ENCODE data around the gene OR13J1.

OR13J1 gene

DNA sequence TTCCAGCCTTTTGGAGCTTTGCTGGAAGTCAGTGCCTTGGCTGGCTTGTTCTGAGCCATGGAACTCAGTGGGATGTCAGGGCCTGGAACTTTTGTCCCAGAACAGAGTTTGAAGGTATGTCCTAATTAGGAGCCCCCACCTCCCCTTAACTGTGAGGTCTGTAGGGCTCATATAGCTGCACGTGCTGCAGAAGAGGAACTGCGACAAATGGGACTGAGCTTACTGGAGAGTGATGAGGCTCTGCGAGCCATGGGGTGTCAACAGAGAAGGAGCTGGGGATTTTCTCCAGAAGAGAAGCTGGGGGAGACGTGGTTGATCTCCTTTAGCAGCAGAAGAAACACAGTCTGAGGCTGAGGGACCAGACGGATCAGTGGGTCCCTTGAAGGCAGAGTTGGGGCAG is 30.3 kb downstream of the OR13J1 start:
- no peaks in the 10 kb centered on the region for H3K9me3 Mint-ChIP-seq
- no peak overlapping the region for H3K4me3 Mint-ChIP-seq
- no peak for DNase-seq
- peaks cover 10% of the 10 kb centered on the region for H3K4me1 Mint-ChIP-seq (ENCODE audit: low read depth)
- no peak overlapping the region for H3K27ac Mint-ChIP-seq
- H3K27me3 Mint-ChIP-seq: no peaks in the 10 kb centered on the region
- H3K36me3 Mint-ChIP-seq (ENCODE audit: low read depth): no peaks in the 10 kb centered on the region

DNA sequence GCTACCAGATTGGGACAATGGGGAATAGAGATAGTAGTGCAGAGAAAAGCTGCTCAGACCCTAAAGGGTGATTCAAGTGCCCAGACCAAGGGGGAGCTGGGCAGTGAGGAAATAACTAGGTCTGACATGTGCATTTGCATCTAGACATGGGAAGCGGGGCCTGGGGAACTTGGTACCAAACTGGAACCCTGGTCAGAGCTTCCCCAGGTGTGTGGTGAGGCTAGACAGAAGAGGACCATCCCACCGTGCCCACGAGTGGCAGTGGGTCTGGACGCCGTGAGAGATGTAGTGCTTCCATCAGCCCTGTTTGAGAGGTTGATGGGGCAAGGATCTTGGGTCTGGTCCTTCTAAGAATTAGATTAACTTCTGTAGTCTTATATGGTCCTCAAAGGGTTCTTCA is 33.6 kb downstream of the OR13J1 start:
- no peak overlapping the region for H3K4me3 Mint-ChIP-seq

GRCh38 chr9:35835766-35836165 is 34.4 kb downstream of the OR13J1 start:
- Mint-ChIP-seq H3K27me3 (no peaks in the 10 kb centered on the region), H3K36me3 (ENCODE audit: low read depth) (no peaks in the 10 kb centered on the region)

More for the DNA sequence above, 33.6 kb downstream of the OR13J1 start:
- H3K27ac Mint-ChIP-seq: no peak overlapping the region
- peaks cover 2% of the 10 kb centered on the region for H3K4me1 Mint-ChIP-seq (ENCODE audit: low read depth)
- H3K27me3 Mint-ChIP-seq: no peaks in the 10 kb centered on the region
- no peaks in the 10 kb centered on the region for H3K36me3 Mint-ChIP-seq (ENCODE audit: low read depth)
- no peaks in the 10 kb centered on the region for H3K9me3 Mint-ChIP-seq
- no peak for DNase-seq

DNA sequence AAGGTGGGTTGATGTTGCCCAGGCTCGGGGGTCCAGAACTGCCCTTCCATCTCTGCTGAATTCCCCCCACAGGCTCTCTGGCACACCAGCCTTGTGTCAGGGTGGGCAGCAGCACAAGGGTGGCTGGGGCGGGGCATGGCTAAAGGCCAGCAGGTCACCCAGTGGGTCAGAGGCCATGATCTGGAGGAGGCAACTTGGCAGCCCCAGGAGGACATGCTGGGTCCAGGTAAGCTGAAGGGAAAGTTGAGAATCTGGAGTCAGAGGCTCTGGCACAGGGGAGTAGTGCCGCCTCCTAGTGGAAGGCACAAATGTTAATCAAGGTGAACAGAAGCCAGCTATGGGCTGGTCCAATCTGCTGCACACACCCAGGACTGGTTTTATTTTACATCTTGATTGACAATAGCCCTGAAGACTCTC is 35.0 kb downstream of the OR13J1 start:
- H3K4me3 Mint-ChIP-seq: no peak overlapping the region
- no peak overlapping the region for H3K27ac Mint-ChIP-seq
- H3K4me1 Mint-ChIP-seq (ENCODE audit: low read depth): peaks cover 4% of the 10 kb centered on the region
- no peaks in the 10 kb centered on the region for H3K36me3 Mint-ChIP-seq (ENCODE audit: low read depth)
- H3K27me3 Mint-ChIP-seq: no peaks in the 10 kb centered on the region
- no peak for DNase-seq
- no peaks in the 10 kb centered on the region for H3K9me3 Mint-ChIP-seq

More at GRCh38 chr9:35835766-35836165, 34.4 kb downstream of the OR13J1 start:
- DNase-seq: no peak
- H3K4me3 Mint-ChIP-seq: no peak overlapping the region
- H3K9me3 Mint-ChIP-seq: no peaks in the 10 kb centered on the region
- H3K27ac Mint-ChIP-seq: no peak overlapping the region
- peaks cover 4% of the 10 kb centered on the region for H3K4me1 Mint-ChIP-seq (ENCODE audit: low read depth)

GRCh38 chr9:35834260-35835215 is 35.7 kb downstream of the OR13J1 start:
- Mint-ChIP-seq H3K9me3 (no peaks in the 10 kb centered on the region), H3K27ac (no peak overlapping the region), H3K27me3 (no peaks in the 10 kb centered on the region), H3K4me3 (no peak overlapping the region), H3K4me1 (ENCODE audit: low read depth) (peaks cover 9% of the 10 kb centered on the region), H3K36me3 (ENCODE audit: low read depth) (no peaks in the 10 kb centered on the region)
- no peak for DNase-seq

- H3K4me1 Mint-ChIP-seq (ENCODE audit: low read depth): peaks cover 18% of the 10 kb centered on the region
- no peaks in the 10 kb centered on the region for H3K9me3 Mint-ChIP-seq
- peaks cover 3% of the 10 kb centered on the region for H3K36me3 Mint-ChIP-seq (ENCODE audit: low read depth)
- H3K27me3 Mint-ChIP-seq: no peaks in the 10 kb centered on the region
- H3K27ac Mint-ChIP-seq: no peak overlapping the region
- no peak overlapping the region for H3K4me3 Mint-ChIP-seq
- DNase-seq: no peak
Observed at GRCh38 chr9:35832814-35833213, 37.4 kb downstream of the OR13J1 start.

DNA sequence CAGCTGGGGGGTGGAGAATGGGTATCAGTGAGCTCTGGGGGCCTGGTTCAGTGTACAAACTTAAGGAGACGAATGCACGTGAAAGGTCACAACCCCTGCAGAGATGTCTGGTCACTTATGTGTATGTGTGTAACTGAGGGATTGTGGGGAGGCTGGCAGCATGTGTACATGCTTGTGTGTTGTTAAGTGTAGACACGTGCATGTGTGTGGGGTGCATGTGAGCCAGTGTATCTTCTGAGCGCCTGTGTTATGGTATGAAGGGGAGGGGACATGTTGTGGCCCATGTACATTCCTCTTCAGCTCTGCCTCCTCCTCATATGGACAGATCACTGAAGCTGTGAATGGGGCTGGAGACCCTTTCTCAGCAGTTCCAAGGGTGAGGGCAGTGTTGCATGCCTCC is 39.2 kb downstream of the OR13J1 start:
- Mint-ChIP-seq H3K4me1 (ENCODE audit: low read depth) (peaks cover 21% of the 10 kb centered on the region), H3K36me3 (ENCODE audit: low read depth) (peaks cover 3% of the 10 kb centered on the region), H3K4me3 (no peak overlapping the region), H3K9me3 (no peaks in the 10 kb centered on the region), H3K27me3 (no peaks in the 10 kb centered on the region), H3K27ac (no peak overlapping the region)
- DNase-seq: no peak

DNA sequence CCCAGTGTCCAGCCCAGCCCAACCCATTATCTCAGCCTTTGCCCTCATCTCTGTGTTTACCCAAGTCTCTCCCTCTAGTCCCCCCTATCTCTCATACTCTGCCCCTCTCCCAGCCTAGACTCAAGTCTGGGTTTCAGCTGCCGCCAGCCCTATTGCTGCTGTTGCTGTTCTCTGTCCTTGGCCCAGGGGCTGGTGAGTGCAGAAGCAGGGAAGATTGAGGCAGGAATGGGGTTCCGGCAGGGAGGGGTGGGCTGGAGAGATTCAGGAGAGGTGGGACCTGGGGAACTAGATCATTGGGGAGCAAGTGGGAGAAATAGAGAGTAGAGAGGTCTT is 40.5 kb downstream of the OR13J1 start:
- no peaks in the 10 kb centered on the region for H3K9me3 Mint-ChIP-seq
- no peak for DNase-seq
- peaks cover 3% of the 10 kb centered on the region for H3K36me3 Mint-ChIP-seq (ENCODE audit: low read depth)
- peak overlapping the region; percentile 62 for H3K27ac Mint-ChIP-seq
- peak overlapping the region; percentile 75 for H3K4me3 Mint-ChIP-seq
- no peaks in the 10 kb centered on the region for H3K27me3 Mint-ChIP-seq
- H3K4me1 Mint-ChIP-seq (ENCODE audit: low read depth): peaks cover 22% of the 10 kb centered on the region

DNA sequence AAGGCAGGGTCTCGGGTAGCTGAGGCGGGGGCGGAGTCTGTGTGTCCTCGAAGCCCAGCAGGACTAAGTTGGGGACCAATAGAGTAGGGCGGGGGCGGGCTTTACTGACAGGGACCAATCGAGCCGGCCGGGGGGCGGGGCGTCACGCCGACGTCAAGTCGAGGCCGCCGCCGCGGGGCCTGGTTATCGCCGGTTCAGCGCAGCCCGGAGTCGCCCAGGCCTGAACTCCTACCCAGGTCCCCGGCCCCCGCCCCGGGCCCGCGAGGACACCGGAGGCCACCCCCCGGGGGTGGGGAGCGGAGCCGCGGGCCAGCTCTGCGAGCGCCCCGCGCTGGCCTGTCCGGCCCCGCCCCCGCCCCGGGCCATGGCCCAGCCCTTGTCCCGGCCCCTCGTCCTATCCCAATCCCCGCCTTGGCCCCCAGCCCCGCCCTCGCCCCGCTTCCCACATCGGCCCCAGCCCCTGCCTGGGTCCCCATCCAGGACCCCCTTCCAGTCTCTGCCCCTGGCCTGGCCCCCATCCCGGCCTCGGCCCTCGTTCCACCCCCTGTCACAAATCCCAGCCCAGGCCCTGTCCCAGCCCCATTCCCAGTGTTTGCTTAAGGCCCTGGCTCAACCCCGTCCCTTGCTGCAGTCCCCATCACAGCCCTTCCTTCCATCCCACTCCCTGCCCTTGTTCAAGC is 41.0 kb downstream of the OR13J1 start, which contains the start of gene TMEM8B:
TSS of gene TMEM8B (plus strand) at position 145 of the 680 bp plus-strand sequence. CDS start at position 365, 220 bp downstream.
- peak within 1 kb of the TSS; percentile 87 for H3K4me3 Mint-ChIP-seq
- H3K27me3 Mint-ChIP-seq: no peaks in the 10 kb centered on the region

DNA sequence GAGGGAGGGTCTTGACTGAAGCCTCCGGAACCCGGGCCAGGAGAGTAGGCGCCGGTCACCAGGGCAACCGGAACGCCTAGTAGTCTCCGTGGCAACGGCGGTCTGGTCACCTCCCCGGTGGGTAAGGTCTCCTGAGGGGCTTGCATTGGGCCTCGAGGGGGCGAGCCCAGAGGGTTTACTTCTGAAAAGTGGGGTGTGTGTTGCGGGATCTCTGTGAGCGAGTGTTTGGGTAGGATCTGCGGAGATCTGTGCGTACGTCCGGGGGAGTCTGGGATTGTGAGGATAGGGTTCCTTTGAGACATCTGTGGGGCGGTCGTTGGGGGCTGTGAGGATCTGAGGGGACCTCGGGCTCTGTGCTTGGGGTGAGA is 41.5 kb downstream of the OR13J1 start, which contains the start of gene FAM221B:
TSS of gene FAM221B (minus strand) at position 17 of the 368 bp plus-strand sequence. CDS start 2,571 bp downstream, outside the sequence.
- Mint-ChIP-seq H3K4me1 (ENCODE audit: low read depth) (peaks cover 20% of the 10 kb centered on the region), H3K27ac (peak within 1 kb of the TSS; percentile 89), H3K9me3 (no peaks in the 10 kb centered on the region), H3K36me3 (ENCODE audit: low read depth) (peaks cover 3% of the 10 kb centered on the region), H3K4me3 (peak within 1 kb of the TSS; percentile 87), H3K27me3 (no peaks in the 10 kb centered on the region)
- DNase-seq: no peak

More for the DNA sequence above, 41.0 kb downstream of the OR13J1 start, which contains the start of gene TMEM8B:
- H3K9me3 Mint-ChIP-seq: no peaks in the 10 kb centered on the region
- H3K27ac Mint-ChIP-seq: peak within 1 kb of the TSS; percentile 89
- peaks cover 3% of the 10 kb centered on the region for H3K36me3 Mint-ChIP-seq (ENCODE audit: low read depth)
- peaks cover 20% of the 10 kb centered on the region for H3K4me1 Mint-ChIP-seq (ENCODE audit: low read depth)
- DNase-seq: peak; percentile 94

- Mint-ChIP-seq H3K4me3 (peak overlapping the region; percentile 87), H3K27ac (no peak overlapping the region), H3K36me3 (ENCODE audit: low read depth) (peaks cover 3% of the 10 kb centered on the region), H3K9me3 (no peaks in the 10 kb centered on the region), H3K27me3 (no peaks in the 10 kb centered on the region), H3K4me1 (ENCODE audit: low read depth) (peaks cover 20% of the 10 kb centered on the region)
- no peak for DNase-seq
Observed at GRCh38 chr9:35827486-35827885, 42.7 kb downstream of the OR13J1 start.

DNA sequence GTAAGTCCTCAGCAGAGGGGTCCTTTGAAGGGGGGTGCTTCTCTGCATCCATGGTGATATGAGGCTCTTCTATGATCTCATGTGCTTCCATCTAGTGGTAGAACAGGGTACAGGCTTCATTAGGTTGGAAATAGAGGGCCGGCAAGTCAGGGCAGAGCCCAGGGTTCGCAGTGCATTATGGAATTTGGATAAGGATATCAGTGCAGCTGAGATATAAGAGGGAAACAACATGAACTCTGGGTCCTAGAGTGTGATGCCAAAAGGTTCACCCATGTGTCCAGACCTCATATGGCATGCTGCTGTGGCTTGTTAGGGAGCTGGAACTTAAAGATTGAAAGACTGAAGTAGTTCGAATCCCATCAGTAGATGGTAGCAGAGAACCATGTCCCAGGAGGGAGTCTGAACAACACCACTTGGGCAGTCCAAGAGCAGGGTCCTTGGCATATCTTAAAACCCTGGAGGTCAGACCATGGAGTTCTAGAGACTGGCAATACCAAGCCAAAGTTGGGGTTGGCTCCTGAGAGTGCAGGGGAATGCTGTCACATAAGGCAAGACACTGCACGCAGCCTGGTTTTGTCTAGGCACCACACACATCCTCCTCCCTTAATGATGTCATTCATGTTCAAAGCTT is 44.0 kb downstream of the OR13J1 start:
- no peak overlapping the region for H3K4me3 Mint-ChIP-seq
- H3K9me3 Mint-ChIP-seq: no peaks in the 10 kb centered on the region
- peaks cover 20% of the 10 kb centered on the region for H3K4me1 Mint-ChIP-seq (ENCODE audit: low read depth)
- H3K27me3 Mint-ChIP-seq: no peaks in the 10 kb centered on the region
- DNase-seq: peak; percentile 48
- H3K27ac Mint-ChIP-seq: no peak overlapping the region
- H3K36me3 Mint-ChIP-seq (ENCODE audit: low read depth): peaks cover 3% of the 10 kb centered on the region

DNA sequence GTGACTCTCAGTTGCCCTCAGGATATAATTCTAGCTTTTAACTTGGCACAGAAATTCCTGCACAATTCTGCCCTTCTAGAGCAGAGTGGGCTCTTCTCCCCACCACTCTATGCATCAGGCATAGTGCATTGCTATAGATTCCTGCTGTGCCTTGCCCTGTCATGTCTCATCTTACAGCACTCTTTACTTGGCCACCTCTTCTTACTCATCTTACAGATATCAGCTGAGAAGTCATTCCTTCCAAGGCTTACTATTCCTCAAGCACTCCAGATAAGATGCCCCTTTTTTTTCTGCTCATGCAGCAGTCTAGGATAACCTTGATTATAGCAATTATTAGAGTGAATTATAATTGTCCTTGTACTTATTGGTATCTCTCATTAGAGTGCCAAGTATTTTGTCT is 47.3 kb downstream of the OR13J1 start:
- Mint-ChIP-seq H3K36me3 (ENCODE audit: low read depth) (no peaks in the 10 kb centered on the region), H3K27me3 (no peaks in the 10 kb centered on the region), H3K27ac (no peak overlapping the region), H3K9me3 (no peaks in the 10 kb centered on the region), H3K4me1 (ENCODE audit: low read depth) (peaks cover 4% of the 10 kb centered on the region), H3K4me3 (no peak overlapping the region)
- no peak for DNase-seq

- Mint-ChIP-seq H3K27ac (no peak overlapping the region), H3K4me1 (ENCODE audit: low read depth) (peaks cover 4% of the 10 kb centered on the region), H3K4me3 (no peak overlapping the region), H3K9me3 (no peaks in the 10 kb centered on the region), H3K27me3 (no peaks in the 10 kb centered on the region), H3K36me3 (ENCODE audit: low read depth) (peaks cover 5% of the 10 kb centered on the region)
- no peak for DNase-seq
Observed at GRCh38 chr9:35820076-35820475, 50.1 kb downstream of the OR13J1 start.
